ENCODE results near the gene FOCAD.

FOCAD gene

GRCh38 chr9:20734275-20734674 lies 50.2 kb downstream of the FOCAD start:
- H3K9me3 ChIP-seq: no peaks in the 10 kb centered on the region
- no peak overlapping the region for H3K4me3 ChIP-seq (ENCODE audit: low read depth in 1 of 2, low read length in 1 of 2)
- no peak for TF ChIP-seq CTCF (IDR thresholded peaks at IDR 0.05)
- H3K36me3 ChIP-seq: no peaks in the 10 kb centered on the region
- peaks cover 10 to 11% of the 10 kb centered on the region in 2 experiments for H3K4me1 ChIP-seq (ENCODE audit: control insufficient read depth in 1 of 2, insufficient read depth in 1 of 2, low read depth in 1 of 2, low read length in 1 of 2)
- no peak overlapping the region for H3K27ac ChIP-seq
- H3K27me3 ChIP-seq: no peaks in the 10 kb centered on the region

- no peaks in the 10 kb centered on the region for H3K36me3 ChIP-seq
- no peak overlapping the region for H3K4me3 ChIP-seq (ENCODE audit: low read depth in 1 of 2, low read length in 1 of 2)
- H3K27me3 ChIP-seq: no peaks in the 10 kb centered on the region
- no peaks in the 10 kb centered on the region for H3K9me3 ChIP-seq
- H3K4me1 ChIP-seq (ENCODE audit: control insufficient read depth in 1 of 2, insufficient read depth in 1 of 2, low read depth in 1 of 2, low read length in 1 of 2): no peaks in the 10 kb centered on the region
- TF ChIP-seq CTCF (IDR thresholded peaks at IDR 0.05): no peak
- H3K27ac ChIP-seq: no peak overlapping the region
Measured at GRCh38 chr9:20740304-20740703, 56.2 kb downstream of the FOCAD start.

- H3K9me3 ChIP-seq: no peaks in the 10 kb centered on the region
- H3K27me3 ChIP-seq: no peaks in the 10 kb centered on the region
- H3K36me3 ChIP-seq: no peaks in the 10 kb centered on the region
- no peak overlapping the region for H3K27ac ChIP-seq
- TF ChIP-seq CTCF (IDR thresholded peaks at IDR 0.05): no peak
- H3K4me1 ChIP-seq (ENCODE audit: control insufficient read depth in 1 of 2, insufficient read depth in 1 of 2, low read depth in 1 of 2, low read length in 1 of 2): no peaks in the 10 kb centered on the region
- no peak overlapping the region for H3K4me3 ChIP-seq (ENCODE audit: low read depth in 1 of 2, low read length in 1 of 2)
Measured at GRCh38 chr9:20740929-20741582, 57.0 kb downstream of the FOCAD start.

- Histone ChIP-seq H3K4me3 (ENCODE audit: low read depth in 1 of 2, low read length in 1 of 2) (no peak overlapping the region), H3K27me3 (no peaks in the 10 kb centered on the region), H3K27ac (no peak overlapping the region), H3K4me1 (ENCODE audit: control insufficient read depth in 1 of 2, insufficient read depth in 1 of 2, low read depth in 1 of 2, low read length in 1 of 2) (no peaks in the 10 kb centered on the region), H3K36me3 (no peaks in the 10 kb centered on the region), H3K9me3 (no peaks in the 10 kb centered on the region)
- TF ChIP-seq CTCF (IDR thresholded peaks at IDR 0.05): no peak
Measured at GRCh38 chr9:20742833-20743232, 58.8 kb downstream of the FOCAD start.

GRCh38 chr9:20744036-20744630 lies 60.1 kb downstream of the FOCAD start:
- H3K36me3 ChIP-seq: no peaks in the 10 kb centered on the region
- H3K27ac ChIP-seq: no peak overlapping the region
- no peaks in the 10 kb centered on the region for H3K4me1 ChIP-seq (ENCODE audit: control insufficient read depth in 1 of 2, insufficient read depth in 1 of 2, low read depth in 1 of 2, low read length in 1 of 2)
- H3K9me3 ChIP-seq: no peaks in the 10 kb centered on the region
- no peaks in the 10 kb centered on the region for H3K27me3 ChIP-seq
- H3K4me3 ChIP-seq (ENCODE audit: low read depth in 1 of 2, low read length in 1 of 2): no peak overlapping the region
- no peak for TF ChIP-seq CTCF (IDR thresholded peaks at IDR 0.05)

Measured in neutrophil (primary cell).